ENCODE data around the gene RUNX3.

DNA sequence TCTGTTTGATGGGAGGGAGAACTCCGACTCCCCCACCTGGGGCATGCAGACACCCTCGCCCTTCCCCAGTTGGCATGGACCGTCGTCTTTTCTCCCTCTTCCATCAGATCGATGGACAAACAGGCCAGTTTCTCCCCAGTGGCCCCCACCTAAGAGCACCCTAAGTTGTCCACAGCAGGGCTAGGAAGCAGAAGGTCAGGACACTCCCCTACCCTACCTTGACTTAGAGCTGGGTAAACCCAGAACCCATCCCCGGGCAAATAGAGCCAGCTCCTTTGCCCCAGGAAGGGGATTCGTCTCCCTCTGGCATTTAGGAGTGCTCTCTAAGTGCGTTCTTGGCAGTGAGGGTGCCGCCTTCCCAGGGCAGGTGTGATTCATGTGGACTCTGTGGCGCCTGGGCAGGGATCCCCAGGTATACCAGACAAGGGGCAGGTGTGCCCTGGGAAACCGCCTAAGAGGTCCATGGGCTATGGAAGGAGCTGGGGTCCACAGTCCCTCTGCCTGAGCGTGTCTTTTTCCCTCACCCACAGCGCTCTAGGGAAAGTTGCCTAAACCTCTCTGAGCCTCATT is 2.7 kb upstream of the RUNX3 start:
- TF ChIP-seq, protein P1, sequence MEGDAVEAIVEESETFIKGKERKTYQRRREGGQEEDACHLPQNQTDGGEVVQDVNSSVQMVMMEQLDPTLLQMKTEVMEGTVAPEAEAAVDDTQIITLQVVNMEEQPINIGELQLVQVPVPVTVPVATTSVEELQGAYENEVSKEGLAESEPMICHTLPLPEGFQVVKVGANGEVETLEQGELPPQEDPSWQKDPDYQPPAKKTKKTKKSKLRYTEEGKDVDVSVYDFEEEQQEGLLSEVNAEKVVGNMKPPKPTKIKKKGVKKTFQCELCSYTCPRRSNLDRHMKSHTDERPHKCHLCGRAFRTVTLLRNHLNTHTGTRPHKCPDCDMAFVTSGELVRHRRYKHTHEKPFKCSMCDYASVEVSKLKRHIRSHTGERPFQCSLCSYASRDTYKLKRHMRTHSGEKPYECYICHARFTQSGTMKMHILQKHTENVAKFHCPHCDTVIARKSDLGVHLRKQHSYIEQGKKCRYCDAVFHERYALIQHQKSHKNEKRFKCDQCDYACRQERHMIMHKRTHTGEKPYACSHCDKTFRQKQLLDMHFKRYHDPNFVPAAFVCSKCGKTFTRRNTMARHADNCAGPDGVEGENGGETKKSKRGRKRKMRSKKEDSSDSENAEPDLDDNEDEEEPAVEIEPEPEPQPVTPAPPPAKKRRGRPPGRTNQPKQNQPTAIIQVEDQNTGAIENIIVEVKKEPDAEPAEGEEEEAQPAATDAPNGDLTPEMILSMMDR (IDR thresholded peaks at IDR 0.05; ENCODE audit: insufficient read depth, low read length, poor library complexity, severe bottlenecking), result no peak
- TF ChIP-seq EZH2phosphoT487 (conservative IDR thresholded peaks at IDR 0.05; ENCODE audit: low read length), result no peak
